IgD-negative memory B cell (primary cell): ENCODE data around the gene ACIN1. TPM values are rescaled to one million over a fixed set of nuclear protein-coding genes. Genes with fewer than 3 reads are reported as not detected.
A peak's percentile ranks its signal among the peaks of the same experiment; 100 is the strongest.

Source experiments
- H3K27ac Mint-ChIP-seq, 3 donors: one replicate each; pipeline ENCODE4 v1.8.0; 2020 to 2022; ENCODE audit warnings: mild to moderate bottlenecking in 3 of 3, mixed read lengths in 3 of 3, moderate library complexity in 1 of 3
- H3K27me3 Mint-ChIP-seq: one replicate; pipeline ENCODE4 v1.8.0; 2021; ENCODE audit warnings: mixed read lengths
- H3K36me3 Mint-ChIP-seq: one replicate; pipeline ENCODE4 v1.8.0; 2020; ENCODE audit warnings: mild to moderate bottlenecking, mixed read lengths
- H3K4me1 Mint-ChIP-seq, 3 donors: one replicate each; pipeline ENCODE4 v1.8.0; 2020 to 2022; ENCODE audit warnings: mixed read lengths in 3 of 3, mild to moderate bottlenecking in 1 of 3
- H3K4me3 Mint-ChIP-seq, 4 donors: one replicate each; pipeline ENCODE4 v1.8.0; 2020 to 2022; ENCODE audit warnings: mild to moderate bottlenecking in 4 of 4, mixed read lengths in 4 of 4, moderate library complexity in 3 of 4
- H3K9me3 Mint-ChIP-seq, 3 donors: one replicate each; pipeline ENCODE4 v1.8.0; 2020 to 2021; ENCODE audit warnings: mixed read lengths in 3 of 3, mild to moderate bottlenecking in 1 of 3
- polyA plus RNA-seq: library from polyadenylated mRNA; unstranded; fragments of 300-500 nt; fragmentation: Illumina TruSeq; gene quantifications from one replicate; pipeline ENCODE4 v1.2.3, GENCODE V29; 2021

ACIN1 gene
- polyA plus RNA-seq, 1 donor from 2014 or later = 18.8 TPM

DNA sequence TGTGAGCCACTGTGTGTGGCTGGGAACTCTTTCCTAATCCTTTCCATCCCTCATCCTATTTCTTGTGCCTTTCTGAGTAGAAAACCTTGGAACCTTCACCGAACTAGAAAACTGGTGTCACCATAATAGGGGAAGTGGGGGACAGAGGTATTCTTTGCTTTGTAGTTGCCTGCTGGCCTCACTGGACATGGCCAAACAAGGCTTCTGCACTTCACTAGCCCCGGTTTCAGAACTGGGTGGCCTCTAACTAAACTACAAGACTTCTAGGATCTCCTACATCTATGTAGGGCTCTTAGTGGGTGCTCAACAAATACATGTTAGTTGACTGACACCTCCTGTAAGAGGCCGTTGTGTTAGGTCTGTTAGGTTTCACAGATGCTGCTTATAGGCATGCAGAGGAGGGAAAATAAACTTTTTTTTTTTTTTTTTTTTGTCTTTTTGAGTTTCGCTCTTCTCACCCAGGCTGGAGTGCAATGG lies 10.4 kb upstream of the ACIN1 start:
- no peak overlapping the region for H3K27ac Mint-ChIP-seq
- no peaks in the 10 kb centered on the region for H3K27me3 Mint-ChIP-seq
- no peaks in the 10 kb centered on the region for H3K9me3 Mint-ChIP-seq
- H3K4me3 Mint-ChIP-seq = no peak overlapping the region
- H3K4me1 Mint-ChIP-seq = peaks cover 0 to 7% (median 6%) of the 10 kb centered on the region in 3 donors
- H3K36me3 Mint-ChIP-seq = no peaks in the 10 kb centered on the region

DNA sequence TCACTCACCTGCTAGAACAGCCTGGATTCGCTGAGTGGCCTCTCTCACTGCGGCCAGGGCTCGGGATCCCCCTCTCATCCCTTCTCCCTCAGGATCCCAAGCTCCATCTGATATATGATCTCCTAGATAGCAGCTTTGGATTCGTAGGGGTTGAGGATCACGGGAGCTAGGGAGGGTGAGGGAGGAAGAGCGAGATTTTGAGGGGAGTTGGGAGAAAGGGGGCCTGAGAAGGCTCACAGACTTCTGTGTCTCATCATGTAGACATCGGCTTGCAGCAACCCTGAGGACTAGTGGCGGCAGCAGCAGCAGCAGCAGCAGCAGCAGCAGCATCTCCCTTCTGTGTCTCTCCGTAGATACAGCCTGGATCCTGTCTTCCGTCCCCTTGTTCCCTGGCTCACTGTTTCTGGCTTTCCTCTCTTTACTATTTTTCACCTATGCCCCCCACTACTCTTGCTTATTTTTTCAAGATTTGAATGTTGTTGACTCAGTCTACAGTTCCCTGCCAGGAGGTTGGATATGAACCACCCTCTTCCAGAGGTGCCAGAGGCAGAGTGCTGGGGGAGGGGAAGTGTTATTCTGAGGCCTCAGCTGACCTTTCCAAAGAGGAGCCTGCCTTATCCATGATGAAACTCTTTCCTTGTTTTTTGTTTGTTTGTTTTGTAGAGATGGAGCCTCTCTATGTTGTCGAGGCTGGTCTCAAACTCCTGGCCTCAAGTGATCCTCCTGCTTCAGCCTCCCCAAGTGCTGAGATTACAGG lies 9.8 kb upstream of the ACIN1 start, which contains the start of gene CIROP:
Gene CIROP, minus strand, starts transcription at position 399 of the 757 bp plus-strand sequence. Its CDS starts 69 bp downstream, at position 330.
- H3K4me3 Mint-ChIP-seq = no peak within 1 kb of the TSS
- peaks cover under 1% of the 10 kb centered on the region for H3K36me3 Mint-ChIP-seq
- no peak within 1 kb of the TSS for H3K27ac Mint-ChIP-seq
- H3K27me3 Mint-ChIP-seq = no peaks in the 10 kb centered on the region
- peaks cover 0 to 7% (median 6%) of the 10 kb centered on the region in 3 donors for H3K4me1 Mint-ChIP-seq
- no peaks in the 10 kb centered on the region for H3K9me3 Mint-ChIP-seq

DNA sequence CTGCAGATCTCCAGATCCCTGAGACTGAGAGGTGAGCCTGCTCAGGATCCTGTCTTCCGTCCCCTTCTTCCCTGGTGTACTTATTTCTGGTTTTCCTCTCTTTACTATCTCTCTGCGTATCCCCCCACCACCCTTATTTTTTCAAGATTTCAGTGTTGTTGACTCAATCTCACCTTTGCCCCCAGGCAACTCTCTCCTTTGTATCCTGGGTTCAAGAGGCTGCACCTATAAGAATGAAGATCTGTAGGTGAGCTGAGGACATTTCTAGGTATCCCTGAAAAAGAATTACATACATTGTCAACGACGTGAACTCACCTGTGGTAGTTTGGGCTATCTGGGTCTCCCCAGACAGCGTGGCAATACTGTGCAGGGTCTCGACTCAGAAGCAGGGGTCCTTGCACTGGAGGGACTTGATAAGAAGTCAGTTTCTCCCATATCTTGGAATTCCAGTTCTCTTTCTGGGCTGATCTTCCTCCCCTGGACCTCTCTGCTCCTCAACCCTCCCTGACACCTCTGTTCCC lies 9.2 kb upstream of the ACIN1 start:
- Mint-ChIP-seq H3K27me3 (no peaks in the 10 kb centered on the region), H3K36me3 (peaks cover 2% of the 10 kb centered on the region), H3K9me3 (no peaks in the 10 kb centered on the region), H3K27ac (no peak overlapping the region), H3K4me1 (peaks cover 0 to 9% (median 6%) of the 10 kb centered on the region in 3 donors), H3K4me3 (no peak overlapping the region)

DNA sequence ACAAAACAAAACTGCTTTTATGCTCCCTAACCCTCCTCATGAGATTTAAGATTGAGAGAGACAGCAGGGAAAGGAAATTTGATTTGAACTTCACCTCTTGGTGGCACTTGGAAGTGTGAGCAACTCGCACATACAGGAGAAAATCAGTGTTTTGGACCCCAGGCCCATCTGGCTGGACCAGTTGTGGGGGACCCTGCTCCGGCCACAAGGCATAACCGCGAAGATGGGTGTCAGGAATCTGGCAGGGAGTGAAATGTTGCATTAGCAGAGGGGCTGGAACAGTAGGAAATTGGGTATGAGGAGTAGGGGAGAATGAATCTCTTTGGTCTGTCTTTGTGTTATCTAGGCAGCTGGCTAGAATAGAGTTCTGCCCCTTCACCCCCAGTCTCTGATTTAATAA lies 8.6 kb upstream of the ACIN1 start:
- Mint-ChIP-seq H3K36me3 (peaks cover 2% of the 10 kb centered on the region), H3K4me3 (no peak overlapping the region), H3K4me1 (peaks cover 0 to 9% (median 6%) of the 10 kb centered on the region in 3 donors), H3K27me3 (no peaks in the 10 kb centered on the region), H3K27ac (no peak overlapping the region), H3K9me3 (no peaks in the 10 kb centered on the region)

DNA sequence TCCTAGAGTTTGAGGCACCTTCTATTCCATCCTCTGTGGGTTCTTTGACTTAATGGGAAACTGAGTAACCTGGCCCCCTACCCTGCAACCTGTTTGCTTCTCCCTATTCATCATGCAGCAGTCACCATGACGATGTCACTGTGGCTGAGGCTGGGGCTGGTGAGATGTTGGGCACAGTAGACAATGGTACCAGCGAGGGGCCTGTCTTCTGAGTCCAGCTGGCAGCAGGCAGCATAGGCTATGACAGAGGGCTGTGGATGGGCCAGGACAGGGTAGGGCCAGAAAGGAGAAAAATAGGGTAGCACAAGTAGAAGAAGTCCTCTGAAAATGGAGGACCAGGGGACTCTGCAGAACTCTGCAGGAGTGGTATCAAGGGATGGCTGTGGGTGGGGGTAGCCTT lies 7.9 kb upstream of the ACIN1 start:
- Mint-ChIP-seq H3K36me3 (peaks cover 2% of the 10 kb centered on the region), H3K9me3 (no peaks in the 10 kb centered on the region), H3K27ac (no peak overlapping the region), H3K4me1 (peaks cover 0 to 10% (median 6%) of the 10 kb centered on the region in 3 donors), H3K27me3 (no peaks in the 10 kb centered on the region), H3K4me3 (no peak overlapping the region)

DNA sequence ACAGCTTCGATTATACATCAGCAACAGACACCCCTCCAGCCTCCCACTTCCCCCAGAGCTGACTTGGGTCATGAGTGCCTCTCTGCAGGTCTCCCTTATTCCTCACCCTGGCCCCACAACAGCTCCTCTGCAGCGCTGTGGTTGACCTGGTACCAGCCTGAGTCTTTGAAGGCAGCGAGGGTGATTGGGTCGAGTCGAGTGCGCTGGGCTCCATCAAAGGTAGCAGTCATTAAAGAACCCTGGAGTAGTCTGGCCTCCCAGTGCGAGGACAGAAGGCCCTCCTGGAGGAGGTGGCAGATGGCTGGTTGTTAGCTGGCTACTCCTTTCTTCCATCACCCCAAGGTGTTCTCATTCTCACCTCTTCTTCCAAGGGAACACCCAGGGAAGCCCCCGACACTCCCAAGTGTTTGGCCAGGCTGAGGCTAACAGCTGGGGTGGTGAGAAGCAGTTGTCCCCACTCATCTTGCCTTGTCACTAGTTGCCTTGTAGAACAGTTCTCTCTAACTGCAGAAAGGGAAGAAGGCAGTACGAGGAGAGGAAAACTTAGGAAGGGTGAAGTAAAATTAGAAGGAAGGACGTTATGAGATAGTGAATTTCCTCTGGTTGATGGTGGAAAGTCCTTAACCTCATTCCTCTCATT lies 7.2 kb upstream of the ACIN1 start:
- no peaks in the 10 kb centered on the region for H3K27me3 Mint-ChIP-seq
- no peak overlapping the region for H3K4me3 Mint-ChIP-seq
- H3K36me3 Mint-ChIP-seq = peaks cover 2% of the 10 kb centered on the region
- no peaks in the 10 kb centered on the region for H3K9me3 Mint-ChIP-seq
- peaks cover 5 to 17% (median 10%) of the 10 kb centered on the region in 3 donors for H3K4me1 Mint-ChIP-seq
- H3K27ac Mint-ChIP-seq = no peak overlapping the region

DNA sequence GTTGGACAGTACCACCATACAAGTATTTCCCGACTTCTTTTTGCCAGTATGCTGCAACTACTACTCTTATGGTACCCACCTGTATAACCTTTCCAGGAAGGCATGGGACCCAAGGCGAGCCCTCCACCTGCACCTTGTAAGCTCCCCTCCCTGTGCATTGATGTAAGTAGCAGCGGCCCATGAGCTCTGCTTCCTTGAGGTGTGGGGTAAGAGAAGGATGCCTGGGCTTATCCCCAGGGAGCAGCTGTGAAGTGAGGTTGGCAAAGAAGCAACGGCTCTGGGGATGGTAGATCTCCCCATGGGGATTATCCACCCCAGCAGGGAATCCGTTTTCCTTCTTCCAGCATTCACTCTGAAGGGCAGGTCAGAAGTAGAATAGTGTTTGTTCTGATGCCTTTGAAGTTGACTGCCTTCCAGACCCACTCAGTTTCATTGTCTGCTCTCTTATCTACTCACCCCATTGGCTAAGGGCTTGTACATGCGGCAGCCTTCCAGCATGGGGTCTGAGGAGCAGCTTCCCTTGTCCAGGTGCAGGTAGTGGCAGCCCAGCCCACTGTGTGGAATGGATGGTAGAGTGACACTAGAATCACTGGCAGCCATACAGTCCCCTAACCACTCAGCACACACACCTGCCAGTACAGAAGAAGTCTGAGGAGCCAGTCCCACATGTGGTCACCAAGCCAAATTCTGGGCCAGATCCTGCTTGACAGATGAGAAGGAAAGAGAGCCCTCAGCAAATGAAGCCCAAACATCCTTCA lies 6.5 kb upstream of the ACIN1 start:
- Mint-ChIP-seq H3K36me3 (peaks cover 2% of the 10 kb centered on the region), H3K27me3 (no peaks in the 10 kb centered on the region), H3K27ac (no peak overlapping the region), H3K9me3 (no peaks in the 10 kb centered on the region), H3K4me3 (no peak overlapping the region), H3K4me1 (peaks cover 8 to 20% (median 8%) of the 10 kb centered on the region in 3 donors)

DNA sequence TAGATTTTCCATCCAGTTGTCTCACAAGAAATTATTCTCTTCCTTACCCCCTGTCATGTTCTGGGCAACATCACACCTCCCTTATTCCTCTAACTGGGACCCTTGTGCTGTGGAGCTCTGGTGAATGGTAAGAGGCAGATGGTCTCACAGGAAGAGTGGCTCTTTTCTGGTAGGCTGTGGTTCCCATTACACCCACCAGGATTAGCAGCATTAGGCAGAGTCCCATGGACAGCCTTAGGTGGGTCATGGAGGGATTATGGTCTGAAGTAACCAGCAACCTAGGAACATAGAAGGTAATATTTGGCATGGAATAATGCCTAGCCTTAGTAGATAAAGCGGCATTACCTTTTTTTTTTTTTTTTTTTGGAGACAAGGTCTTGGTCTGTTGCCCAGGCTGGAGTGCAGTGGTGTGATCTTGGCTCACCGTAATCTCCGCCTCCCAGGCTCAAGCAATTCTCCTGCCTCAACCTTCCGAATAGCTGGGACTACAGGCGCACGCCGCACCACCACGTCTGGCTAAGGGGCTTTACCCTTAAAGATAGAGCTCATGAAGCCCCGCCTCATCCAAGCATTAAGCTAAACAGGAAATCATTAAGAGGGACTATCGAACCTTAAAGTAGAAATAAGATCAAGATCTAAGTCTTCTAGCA lies 4.4 kb upstream of the ACIN1 start:
- Mint-ChIP-seq H3K27me3 (no peaks in the 10 kb centered on the region), H3K9me3 (no peaks in the 10 kb centered on the region), H3K27ac (no peak overlapping the region), H3K4me1 (peaks cover 6 to 18% (median 8%) of the 10 kb centered on the region in 3 donors), H3K4me3 (no peak overlapping the region), H3K36me3 (peaks cover 2% of the 10 kb centered on the region)

DNA sequence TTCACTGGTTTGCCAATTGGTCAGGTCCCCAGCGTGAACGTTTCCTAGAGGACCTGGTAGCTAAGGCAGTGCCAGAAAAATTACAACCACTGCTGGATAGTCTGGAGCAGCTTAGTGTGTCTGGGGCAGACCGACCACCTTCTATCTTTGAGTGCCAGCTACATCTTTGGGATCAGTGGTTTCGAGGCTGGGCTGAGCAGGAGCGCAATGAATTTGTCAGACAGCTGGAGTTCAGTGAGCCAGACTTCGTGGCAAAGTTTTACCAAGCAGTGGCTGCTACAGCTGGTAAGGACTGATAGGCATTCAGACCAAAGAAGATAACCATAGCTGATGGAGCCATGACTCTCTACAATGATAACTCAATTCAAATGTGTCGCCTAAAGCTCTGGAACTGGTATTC lies 2.9 kb upstream of the ACIN1 start:
- Mint-ChIP-seq H3K36me3 (peaks cover 2% of the 10 kb centered on the region), H3K9me3 (no peaks in the 10 kb centered on the region), H3K27me3 (no peaks in the 10 kb centered on the region), H3K4me1 (peaks cover 8 to 28% (median 12%) of the 10 kb centered on the region in 3 donors), H3K27ac (no peak overlapping the region), H3K4me3 (peak overlapping the region in 1 of 4 donors; percentile 86)

DNA sequence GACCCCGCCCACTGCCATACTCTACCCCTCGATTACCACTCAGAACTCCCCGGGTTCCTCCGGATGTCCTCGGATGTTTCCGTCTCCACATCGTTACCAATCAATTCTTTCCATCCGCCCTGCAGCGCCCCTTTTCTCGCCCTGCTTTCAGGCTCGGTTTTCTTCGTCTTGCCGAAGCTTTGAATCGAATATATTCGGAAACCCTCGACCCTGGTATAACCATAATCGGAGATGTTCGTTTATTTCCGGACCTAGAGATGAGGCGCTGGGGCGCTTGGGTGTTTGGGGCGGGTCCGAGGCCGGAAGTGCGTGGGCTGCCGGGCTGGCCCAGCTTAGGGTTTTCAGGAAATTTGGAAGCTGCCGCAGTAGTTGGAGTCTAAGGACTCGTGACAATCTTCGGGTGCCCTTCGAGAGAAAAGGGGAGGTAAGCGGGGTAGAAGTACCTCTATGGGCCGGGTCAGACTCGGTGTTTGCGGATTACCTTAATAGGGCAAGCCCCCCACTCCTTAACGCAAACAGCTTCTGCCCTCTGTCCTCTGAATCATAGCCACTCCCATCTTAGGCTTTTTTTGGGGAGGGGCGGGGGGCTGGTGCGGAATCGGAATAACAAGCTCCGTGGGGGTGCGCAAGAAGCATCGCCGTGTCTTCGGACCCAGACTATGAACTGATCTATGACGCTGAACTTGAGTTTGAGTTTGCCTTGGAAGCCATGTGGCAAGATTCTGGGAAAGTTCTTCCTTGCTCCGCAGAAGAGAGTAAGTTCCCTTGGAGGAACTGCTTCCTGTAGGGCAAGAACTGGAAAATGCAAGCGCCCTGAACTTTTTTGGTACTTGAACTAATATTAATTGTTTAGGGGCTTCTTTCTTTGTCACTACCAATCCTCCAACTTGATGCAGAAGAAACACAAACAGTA lies 516 bp upstream of the ACIN1 start, which contains the start of gene C14orf119:
Gene C14orf119, plus strand, starts transcription at position 310 of the 913 bp plus-strand sequence. CDS start 2,154 bp downstream, outside the sequence.
- Mint-ChIP-seq H3K27me3 (no peaks in the 10 kb centered on the region), H3K4me1 (peaks cover 8 to 35% (median 13%) of the 10 kb centered on the region in 3 donors), H3K9me3 (no peaks in the 10 kb centered on the region), H3K4me3 (no peak within 1 kb of the TSS), H3K36me3 (peaks cover 2% of the 10 kb centered on the region), H3K27ac (no peak within 1 kb of the TSS)

DNA sequence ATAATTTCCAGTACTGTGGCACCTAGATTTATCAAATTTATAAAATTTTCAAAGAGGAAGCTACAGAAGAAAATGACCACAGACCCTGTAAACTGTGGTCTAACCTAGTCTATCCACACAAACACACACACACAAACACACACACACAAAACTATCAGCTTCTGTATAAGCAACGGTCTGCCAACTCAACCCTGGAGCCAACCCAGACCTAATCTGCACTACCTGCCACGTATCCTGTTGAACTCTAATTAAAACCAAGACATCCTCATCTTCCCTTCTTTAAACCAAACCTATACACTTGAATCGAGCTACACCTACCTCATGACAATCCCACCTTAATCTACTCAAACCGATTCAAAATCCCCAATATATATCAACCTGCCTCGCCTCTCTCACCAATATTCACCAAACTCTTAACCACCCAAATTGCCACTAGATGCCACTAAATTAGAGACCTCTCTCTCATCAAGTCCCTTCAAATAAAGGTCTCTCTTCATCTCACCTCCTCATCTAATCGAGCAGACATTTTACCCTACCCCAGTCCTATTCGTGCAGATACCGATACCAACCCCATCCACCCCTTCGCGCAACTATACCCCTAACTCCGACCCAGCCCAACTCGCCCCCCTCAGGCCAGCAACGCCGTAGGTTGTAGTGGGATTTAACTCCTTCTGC lies 808 bp downstream of the ACIN1 start:
- Mint-ChIP-seq H3K4me3 (no peak overlapping the region), H3K36me3 (no peaks in the 10 kb centered on the region), H3K9me3 (no peaks in the 10 kb centered on the region), H3K27ac (no peak overlapping the region), H3K27me3 (no peaks in the 10 kb centered on the region), H3K4me1 (peaks cover 8 to 33% (median 13%) of the 10 kb centered on the region in 3 donors)

DNA sequence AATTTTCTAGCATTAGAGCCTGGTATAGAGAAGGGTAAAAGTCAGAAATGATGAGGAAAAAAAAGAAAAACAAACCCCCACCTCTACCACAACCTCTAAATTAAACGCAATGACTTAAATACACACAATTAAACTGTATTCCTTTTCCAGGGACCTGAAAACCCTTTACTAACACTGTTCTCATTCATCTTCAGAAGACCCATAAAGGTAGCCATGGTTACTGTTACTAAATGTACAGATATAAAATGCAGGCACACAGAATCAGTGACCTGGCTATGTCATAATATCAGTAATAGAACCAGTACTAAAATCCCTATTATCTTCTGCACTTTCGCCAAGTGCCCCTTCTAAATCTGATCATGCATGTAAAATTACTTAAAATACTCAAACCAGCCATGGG lies 1.4 kb downstream of the ACIN1 start:
- Mint-ChIP-seq H3K27ac (peak overlapping the region in 1 of 3 donors; percentile 39), H3K36me3 (no peaks in the 10 kb centered on the region), H3K9me3 (no peaks in the 10 kb centered on the region), H3K4me1 (peaks cover 8 to 33% (median 13%) of the 10 kb centered on the region in 3 donors), H3K4me3 (peak overlapping the region in 1 of 4 donors; percentile 65), H3K27me3 (no peaks in the 10 kb centered on the region)

DNA sequence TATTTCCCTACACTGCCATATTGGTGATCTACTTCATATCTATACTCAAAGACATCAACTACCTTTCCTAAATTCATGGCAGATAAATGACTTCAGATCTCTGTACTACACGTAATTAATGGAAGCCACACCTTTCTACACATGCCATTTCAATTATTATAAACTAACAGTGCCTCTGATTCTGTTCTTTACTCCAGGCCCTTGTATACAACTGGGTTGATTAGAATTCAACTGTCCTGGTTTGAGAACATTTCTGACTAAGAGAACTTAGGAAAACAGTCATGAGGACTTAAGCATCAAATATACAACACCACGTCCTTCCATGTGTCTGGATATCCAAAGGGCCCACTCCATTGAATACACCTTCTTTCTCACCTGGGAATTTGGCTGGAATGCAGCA lies 1.8 kb downstream of the ACIN1 start:
- H3K36me3 Mint-ChIP-seq = no peaks in the 10 kb centered on the region

More for the DNA sequence above, 1.8 kb downstream of the ACIN1 start:
- H3K9me3 Mint-ChIP-seq = no peaks in the 10 kb centered on the region
- peaks cover 8 to 33% (median 13%) of the 10 kb centered on the region in 3 donors for H3K4me1 Mint-ChIP-seq
- H3K27ac Mint-ChIP-seq = peak overlapping the region in 1 of 3 donors; percentile 39
- H3K4me3 Mint-ChIP-seq = peak overlapping the region in 3 of 4 donors; percentile 25 to 79 (median 65)
- no peaks in the 10 kb centered on the region for H3K27me3 Mint-ChIP-seq
